ENCODE data around the gene LRGUK. TPM values are rescaled to one million over a fixed set of nuclear protein-coding genes. Genes with fewer than 3 reads are reported as not detected.
A peak's percentile ranks its signal among the peaks of the same experiment; 100 is the strongest.
"Not testable (repeated sequence)": the region's sequence is repeated elsewhere in the genome, so short reads cannot be mapped to it uniquely, and the experiment has no call there.

The LRGUK gene
- 1 to 10 TPM in 1 of 6 donors, under 1 TPM in 5; 0.43 to 1.6 (median 0.88) TPM for total RNA-seq
- polyA plus RNA-seq = 1 to 10 TPM in 1 of 2 donors, under 1 TPM in 1; 0.91 to 1.6 TPM

DNA sequence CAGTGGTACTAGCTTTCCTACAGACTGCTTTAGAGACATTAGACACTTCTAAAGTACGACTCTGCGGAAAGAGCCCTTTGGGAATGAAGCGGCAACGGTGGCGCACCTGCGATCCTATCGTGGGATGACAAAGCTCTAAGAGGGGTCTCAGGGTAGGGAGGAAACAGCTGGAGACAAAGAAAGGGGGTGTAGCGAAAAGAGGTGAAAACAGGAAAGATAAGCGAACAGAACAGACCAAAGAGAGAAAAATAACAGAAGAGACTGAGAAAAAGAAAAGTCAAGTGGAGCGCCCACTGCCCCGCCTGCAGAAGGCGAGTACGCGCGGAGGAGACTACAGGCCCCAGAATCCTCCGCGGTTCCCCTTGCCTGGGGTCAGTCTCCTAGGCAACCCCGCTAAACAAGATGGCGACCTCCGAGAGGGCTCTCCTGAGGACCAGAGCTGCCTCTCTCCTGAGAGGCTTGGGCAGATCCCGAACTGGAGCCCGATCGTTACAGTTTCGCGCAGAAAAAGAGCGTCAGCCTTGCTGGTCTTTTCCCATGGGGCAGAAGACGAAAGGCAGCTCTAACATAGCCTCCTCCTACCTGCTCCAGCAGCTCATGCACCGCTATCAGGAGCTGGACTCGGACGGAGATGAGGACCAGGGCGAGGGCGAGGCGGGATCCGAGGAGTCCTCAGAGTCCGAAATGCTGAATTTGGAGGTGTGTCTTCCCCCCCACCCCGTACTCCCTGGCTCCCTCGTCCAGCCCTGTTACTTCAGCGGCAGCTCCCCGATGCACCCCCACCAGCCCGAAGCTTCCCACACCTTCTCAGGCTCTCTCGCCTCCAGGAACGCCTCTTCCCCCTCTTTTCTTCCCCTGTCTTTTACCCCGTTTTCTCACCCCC is at the start of gene LRGUK:
LRGUK (plus strand) TSS at position 375 of the 883 bp plus-strand sequence; CDS start at position 403, 28 bp downstream.
- Histone ChIP-seq H3K27ac (no peak within 1 kb of the TSS), H3K4me1 (peaks cover 0 to 5% (median 0%) of the 10 kb centered on the region in 3 donors), H3K4me3 (peak within 1 kb of the TSS; percentile 38 to 57 (median 46)), H3K27me3 (no peaks in the 10 kb centered on the region), H3K9me3 (no peaks in the 10 kb centered on the region), H3K36me3 (no peaks in the 10 kb centered on the region)
- FAIRE-seq (no peak), ATAC-seq (peak; percentile 100), DNase-seq (peak; percentile 77 to 91 (median 82))
- TF ChIP-seq, protein P1, sequence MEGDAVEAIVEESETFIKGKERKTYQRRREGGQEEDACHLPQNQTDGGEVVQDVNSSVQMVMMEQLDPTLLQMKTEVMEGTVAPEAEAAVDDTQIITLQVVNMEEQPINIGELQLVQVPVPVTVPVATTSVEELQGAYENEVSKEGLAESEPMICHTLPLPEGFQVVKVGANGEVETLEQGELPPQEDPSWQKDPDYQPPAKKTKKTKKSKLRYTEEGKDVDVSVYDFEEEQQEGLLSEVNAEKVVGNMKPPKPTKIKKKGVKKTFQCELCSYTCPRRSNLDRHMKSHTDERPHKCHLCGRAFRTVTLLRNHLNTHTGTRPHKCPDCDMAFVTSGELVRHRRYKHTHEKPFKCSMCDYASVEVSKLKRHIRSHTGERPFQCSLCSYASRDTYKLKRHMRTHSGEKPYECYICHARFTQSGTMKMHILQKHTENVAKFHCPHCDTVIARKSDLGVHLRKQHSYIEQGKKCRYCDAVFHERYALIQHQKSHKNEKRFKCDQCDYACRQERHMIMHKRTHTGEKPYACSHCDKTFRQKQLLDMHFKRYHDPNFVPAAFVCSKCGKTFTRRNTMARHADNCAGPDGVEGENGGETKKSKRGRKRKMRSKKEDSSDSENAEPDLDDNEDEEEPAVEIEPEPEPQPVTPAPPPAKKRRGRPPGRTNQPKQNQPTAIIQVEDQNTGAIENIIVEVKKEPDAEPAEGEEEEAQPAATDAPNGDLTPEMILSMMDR (IDR thresholded peaks at IDR 0.05) = no peak
- 1% methylated on average over 42 to 43 of the region's 43 CpGs for WGBS, 2 donors
- intact Hi-C loops (cut with DNase I) = no loop called here

DNA sequence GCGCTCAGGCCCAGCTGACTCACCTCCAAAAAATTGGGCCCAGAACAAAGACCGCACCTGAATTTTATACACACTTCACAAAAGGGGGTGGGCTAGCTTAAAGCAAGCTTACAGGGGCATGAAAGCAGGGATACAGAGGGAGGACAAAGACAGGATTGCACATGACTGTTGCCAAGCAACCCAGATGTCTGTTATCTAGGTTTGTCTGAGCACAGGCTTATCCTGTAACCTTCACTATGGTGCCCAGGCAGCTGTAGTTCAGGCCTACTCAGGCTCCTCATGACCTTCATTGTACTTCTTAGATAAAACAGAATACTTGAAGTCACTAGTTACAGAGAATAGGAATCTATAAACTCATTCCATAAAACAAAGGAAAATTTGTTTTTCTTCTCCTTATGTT is 49.6 kb upstream of the LRGUK start:
- H3K27me3 ChIP-seq; H3K36me3 ChIP-seq; H3K27ac ChIP-seq; H3K4me3 ChIP-seq; ATAC-seq; H3K4me1 ChIP-seq; H3K9me3 ChIP-seq; FAIRE-seq; DNase-seq; intact Hi-C loops (cut with DNase I): not testable (repeated sequence)
- WGBS, 2 donors = 99 to 100% methylated on average over 2 of the region's 2 CpGs

DNA sequence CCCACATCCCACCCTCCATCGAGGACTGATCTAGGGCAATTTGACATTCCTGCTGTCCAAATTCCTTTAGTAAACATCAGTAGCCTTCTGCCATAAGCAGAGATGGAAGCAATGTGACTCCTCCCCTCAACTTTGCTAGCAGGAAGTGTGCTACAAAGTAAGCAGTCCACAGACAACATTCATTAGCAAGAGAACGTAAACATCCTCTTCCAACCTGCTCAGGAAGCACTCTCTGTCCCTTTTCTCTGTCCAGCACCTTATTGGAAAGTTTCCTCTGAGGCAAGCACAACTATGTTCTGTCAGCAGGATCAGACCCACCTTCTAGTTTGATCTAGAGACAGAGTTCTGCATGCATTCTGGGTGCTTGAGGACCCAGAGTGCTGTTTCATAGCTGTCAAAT is 48.1 kb upstream of the LRGUK start:
- no peak overlapping the region for H3K4me3 ChIP-seq
- no peaks in the 10 kb centered on the region for H3K4me1 ChIP-seq
- 61 to 63% methylated on average over 2 of the region's 2 CpGs for WGBS, 2 donors
- H3K27ac ChIP-seq = no peak overlapping the region
- H3K36me3 ChIP-seq = no peaks in the 10 kb centered on the region
- ATAC-seq (no peak), FAIRE-seq (no peak), DNase-seq (no peak)
- no peaks in the 10 kb centered on the region for H3K27me3 ChIP-seq
- intact Hi-C loops (cut with DNase I) = no loop called here
- TF ChIP-seq, protein P1 (IDR thresholded peaks at IDR 0.05) = no peak
- H3K9me3 ChIP-seq = no peaks in the 10 kb centered on the region

DNA sequence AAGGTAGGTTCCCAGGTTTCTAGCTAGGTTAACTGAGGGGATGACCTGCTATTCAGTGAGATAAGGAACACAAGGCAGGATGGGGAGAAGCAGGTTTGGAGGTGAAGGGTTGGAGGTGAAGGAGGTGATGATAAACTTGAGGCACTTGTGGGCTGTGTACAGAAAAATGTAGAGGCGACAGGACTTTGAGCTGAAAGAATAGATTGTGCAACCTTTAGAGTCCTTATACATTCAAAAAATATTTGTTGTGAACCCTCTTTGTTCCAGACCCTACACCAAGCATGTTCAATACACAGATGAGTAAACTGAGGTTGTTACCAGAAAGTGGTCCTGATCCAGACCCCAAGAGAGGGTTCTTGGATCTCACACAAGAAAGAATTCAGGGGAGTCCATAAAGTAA is 45.4 kb upstream of the LRGUK start:
- 95 to 100% methylated on average over 1 of the region's 1 CpG for WGBS, 2 donors

GRCh38 chr7:134083766-134084487 is 43.2 kb upstream of the LRGUK start:
- intact Hi-C loops (cut with DNase I) = no loop called here
- TF ChIP-seq, protein P1 (IDR thresholded peaks at IDR 0.05) = no peak
- WGBS, 2 donors = 85 to 90% methylated on average over 3 of the region's 3 CpGs
- no peak for FAIRE-seq
- Histone ChIP-seq H3K4me3 (no peak overlapping the region), H3K27me3 (no peaks in the 10 kb centered on the region), H3K9me3 (no peaks in the 10 kb centered on the region), H3K36me3 (no peaks in the 10 kb centered on the region), H3K4me1 (no peaks in the 10 kb centered on the region), H3K27ac (no peak overlapping the region)
- no peak for DNase-seq
- peak in 2 of 4 donors; percentile 35 to 53 for ATAC-seq

More for the DNA sequence above, 45.4 kb upstream of the LRGUK start:
- Histone ChIP-seq H3K27me3 (no peaks in the 10 kb centered on the region), H3K9me3 (no peaks in the 10 kb centered on the region), H3K27ac (no peak overlapping the region), H3K4me1 (no peaks in the 10 kb centered on the region), H3K4me3 (no peak overlapping the region), H3K36me3 (no peaks in the 10 kb centered on the region)
- FAIRE-seq (no peak), DNase-seq (no peak), ATAC-seq (no peak)
- intact Hi-C loops (cut with DNase I) = no loop called here
- TF ChIP-seq, protein P1 (IDR thresholded peaks at IDR 0.05) = no peak
